Liver (tissue), 9 donors: Measurements from ENCODE around the gene CEP89. TPM values are rescaled to one million over a fixed set of nuclear protein-coding genes. Genes with fewer than 3 reads are reported as not detected.

Source experiments
- DNase-seq: peaks from one replicate; pipeline ENCODE4 v3.0.0-alpha.2; 2017; ENCODE audit warnings: low spot score
- H3K27ac ChIP-seq, 2 donors: one replicate each; pipeline ENCODE4 v1.7.0; 2013; ENCODE audit warnings: inconsistent platforms in 2 of 2, low read length in 2 of 2, control low read depth in 1 of 2, low read depth in 1 of 2, mild to moderate bottlenecking in 1 of 2
- H3K27me3 ChIP-seq, 4 donors: one replicate each; pipeline versions ENCODE4 v1.6.1 to v1.7.0; 2013; ENCODE audit warnings: low read length in 3 of 4, inconsistent platforms in 1 of 4, mild to moderate bottlenecking in 1 of 4, moderate library complexity in 1 of 4; ENCODE audit not compliant: control insufficient read depth in 4 of 4, insufficient read depth in 4 of 4
- H3K36me3 ChIP-seq, 4 donors: one replicate each; pipeline versions ENCODE4 v1.6.1 to v1.7.0; 2013; ENCODE audit warnings: low read length in 3 of 4, mild to moderate bottlenecking in 3 of 4, low read depth in 1 of 4, moderate library complexity in 1 of 4; ENCODE audit not compliant: control insufficient read depth in 4 of 4, insufficient read depth in 3 of 4
- H3K4me1 ChIP-seq, 4 donors: one replicate each; pipeline versions ENCODE4 v1.6.1 to v1.7.0; 2013; ENCODE audit warnings: low read length in 3 of 4, mild to moderate bottlenecking in 3 of 4, moderate library complexity in 1 of 4; ENCODE audit not compliant: control insufficient read depth in 4 of 4, insufficient read depth in 4 of 4
- H3K4me3 ChIP-seq, 3 donors: one replicate each; pipeline versions ENCODE4 v1.6.1 to v1.7.0; 2013; ENCODE audit warnings: low read length in 3 of 3, control low read depth in 1 of 3, low read depth in 1 of 3, mild to moderate bottlenecking in 1 of 3
- H3K9ac ChIP-seq, 2 donors: one replicate each; pipeline ENCODE4 v1.7.0; 2013; ENCODE audit warnings: low read length in 2 of 2, mild to moderate bottlenecking in 2 of 2, moderate library complexity in 2 of 2, control low read depth in 1 of 2, low read depth in 1 of 2
- H3K9me3 ChIP-seq, 4 donors: one replicate each; pipeline versions ENCODE4 v1.6.1 to v1.7.0; 2013; ENCODE audit warnings: low read length in 3 of 4; ENCODE audit not compliant: control insufficient read depth in 4 of 4
- CTCF ChIP-seq: fragments of 150-350 bp; IDR thresholded peaks from 2 replicates; pipeline ENCODE4 v1.5.1; 2017; ENCODE audit warnings: improper control_type of control experiment, low read depth, low read length; ENCODE audit not compliant: missing input control
- EGR1 ChIP-seq, 2 donors: IDR thresholded peaks; 2 replicates each; pipeline ENCODE4 v1.6.1; 2016 to 2018; ENCODE audit warnings: antibody characterized with exemption in 2 of 2, low read depth in 2 of 2
- FOXA1 ChIP-seq: IDR thresholded peaks from 2 replicates; pipeline ENCODE4 v1.6.1; 2016; ENCODE audit warnings: antibody characterized with exemption
- FOXA2 ChIP-seq: IDR thresholded peaks from 2 replicates; pipeline ENCODE4 v1.6.1; 2016; ENCODE audit warnings: antibody characterized with exemption
- GABPA ChIP-seq, 2 donors: IDR thresholded peaks in 1 of 2; conservative IDR thresholded peaks in 1 of 2; 2 replicates each; pipeline ENCODE4 v1.6.1; 2016; ENCODE audit warnings: antibody characterized with exemption in 2 of 2, mild to moderate bottlenecking in 1 of 2, moderate library complexity in 1 of 2
- HNF4A ChIP-seq, 2 donors: conservative IDR thresholded peaks; 2 replicates each; pipeline ENCODE4 v1.6.1; 2016; ENCODE audit warnings: antibody characterized with exemption in 2 of 2, mild to moderate bottlenecking in 2 of 2
- HNF4G ChIP-seq: IDR thresholded peaks from 2 replicates; pipeline ENCODE4 v1.6.1; 2016; ENCODE audit warnings: antibody characterized with exemption
- JUND ChIP-seq, 2 donors: IDR thresholded peaks; 2 replicates each; pipeline ENCODE4 v1.6.1; 2016; ENCODE audit warnings: antibody characterized with exemption in 2 of 2
- MAX ChIP-seq: IDR thresholded peaks from 2 replicates; pipeline ENCODE4 v1.6.1; 2016; ENCODE audit warnings: antibody characterized with exemption
- NR2F2 ChIP-seq: IDR thresholded peaks from 2 replicates; pipeline ENCODE4 v1.6.1; 2016; ENCODE audit warnings: antibody characterized with exemption
- RAD21 ChIP-seq, 2 donors: IDR thresholded peaks; 2 replicates each; pipeline ENCODE4 v1.6.1; 2016; ENCODE audit warnings: antibody characterized with exemption in 2 of 2, mild to moderate bottlenecking in 2 of 2
- REST ChIP-seq: IDR thresholded peaks from 2 replicates; pipeline ENCODE4 v1.6.1; 2016; ENCODE audit warnings: antibody characterized with exemption, mild to moderate bottlenecking
- RXRA ChIP-seq, 2 donors: IDR thresholded peaks; 2 replicates each; pipeline ENCODE4 v1.6.1; 2017 to 2018; ENCODE audit warnings: antibody characterized with exemption in 2 of 2, mild to moderate bottlenecking in 1 of 2
- SP1 ChIP-seq: IDR thresholded peaks from 2 replicates; pipeline ENCODE4 v1.6.1; 2018; ENCODE audit warnings: antibody characterized with exemption, mild to moderate bottlenecking
- TAF1 ChIP-seq: conservative IDR thresholded peaks from 2 replicates; pipeline ENCODE4 v1.6.1; 2016; ENCODE audit warnings: antibody characterized with exemption, mild to moderate bottlenecking
- YY1 ChIP-seq: IDR thresholded peaks from 2 replicates; pipeline ENCODE4 v1.6.1; 2016; ENCODE audit warnings: antibody characterized with exemption, mild to moderate bottlenecking
- ZBTB33 ChIP-seq: IDR thresholded peaks from 2 replicates; pipeline ENCODE4 v1.6.1; 2016; ENCODE audit warnings: antibody characterized with exemption
- WGBS: extraction: QIAGEN DNeasy Blood & Tissue Kit; methylation state at CpG from one replicate; pipeline ENCODE4 v1.1.7; 2013; 5-methylcytosine and 5-hydroxymethylcytosine counted together
- polyA plus RNA-seq, 2 donors: library from polyadenylated mRNA; stranded (reverse) in 1 of 2; unstranded in 1 of 2; fragments of 200-250 nt in 1 of 2; fragments of >200 nt in 1 of 2; fragmentation: Nextera tagmentation in 1 of 2; extraction: Ambion mirVana in 1 of 2; gene quantifications; one replicate each; pipeline versions ENCODE4 v1.2.1 to v1.2.3, GENCODE V29; 2013 to 2015
- total RNA-seq, 2 donors: library from RNA; depleted of rRNA; stranded (reverse); fragments of >200 nt; gene quantifications; one replicate each; pipeline ENCODE4 v1.2.3, GENCODE V29; 2014
- donor health status: healthy.
- donor health status: healthy.
- donor health status: healthy.
- donor health status: healthy.
- donor health status: healthy.

CEP89 gene
- total and polyA plus RNA-seq, 4 donors, result 2.0 to 2.9 (median 2.4) TPM

- DNase-seq, result no peak
- TF ChIP-seq EGR1 (IDR thresholded peaks at IDR 0.05; ENCODE audit: low read depth in 2 of 2), result no peak
- TF ChIP-seq HNF4A (conservative IDR thresholded peaks at IDR 0.05), result no peak
- no peak for TF ChIP-seq YY1
- no peak for TF ChIP-seq JUND (IDR thresholded peaks at IDR 0.05)
- TF ChIP-seq TAF1, result no peak
- no peak for TF ChIP-seq NR2F2
- TF ChIP-seq FOXA2, result no peak
- TF ChIP-seq CTCF, result no peak
- no peak for TF ChIP-seq HNF4G
- TF ChIP-seq RAD21 (IDR thresholded peaks at IDR 0.05), result no peak
- no peak for TF ChIP-seq RXRA (IDR thresholded peaks at IDR 0.05)
- no peak for TF ChIP-seq MAX
- no peak for TF ChIP-seq ZBTB33
- no peak for TF ChIP-seq FOXA1
- TF ChIP-seq SP1, result no peak
- TF ChIP-seq REST, result no peak
- TF ChIP-seq GABPA (IDR thresholded peaks at IDR 0.05 in 1 of 2, conservative IDR thresholded peaks at IDR 0.05 in 1 of 2), result no peak
- Histone ChIP-seq H3K4me3 (no peak overlapping the region), H3K27me3 (no peaks in the 10 kb centered on the region), H3K27ac (no peak overlapping the region), H3K9me3 (no peaks in the 10 kb centered on the region), H3K4me1 (peaks cover 3 to 13% (median 8%) of the 10 kb centered on the region in 4 donors), H3K9ac (no peak overlapping the region), H3K36me3 (no peaks in the 10 kb centered on the region)
- WGBS, result 80% methylated on average over 9 of the region's 9 CpGs
Observed at GRCh38 chr19:32874605-32875004, 97.2 kb downstream of the CEP89 start.
